Measurements from ENCODE around the gene BTG2.

Gene BTG2

DNA sequence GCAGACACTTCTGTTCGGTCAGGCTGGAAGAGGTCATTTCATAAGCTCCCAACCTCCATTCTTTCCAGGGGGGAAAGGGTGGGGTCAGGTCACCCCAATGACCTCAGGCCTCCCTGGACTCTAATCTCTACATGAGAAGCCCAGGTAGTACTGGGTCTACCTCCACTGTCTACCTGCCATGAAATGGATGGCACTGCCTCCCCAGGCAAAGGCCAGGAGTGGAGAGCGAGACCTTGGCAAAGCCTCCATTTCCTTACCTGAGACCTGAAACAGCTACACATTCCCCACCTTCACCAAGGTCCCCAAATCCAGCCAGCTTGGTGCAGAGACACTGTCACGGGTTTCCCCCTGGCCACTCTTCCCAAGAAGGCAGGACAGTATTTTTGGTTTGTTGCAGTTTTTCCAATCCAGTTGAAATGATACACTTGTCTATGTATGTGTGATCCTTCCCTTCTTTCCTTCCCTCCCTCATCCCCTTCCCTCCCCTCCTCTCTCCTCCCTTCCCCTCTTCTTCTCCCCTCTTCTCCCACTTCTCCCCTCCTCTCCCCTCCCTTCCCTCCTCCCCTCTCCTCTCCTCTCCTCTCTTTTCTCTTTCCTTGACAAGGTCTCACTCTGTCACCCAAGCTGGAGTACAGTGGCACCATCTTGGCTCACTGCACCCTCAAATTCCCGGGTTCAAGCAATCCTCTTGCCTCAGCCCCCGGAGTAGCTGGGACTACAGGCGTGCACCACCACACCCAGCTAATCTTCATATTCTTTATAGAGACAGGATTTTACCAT lies 16.1 kb downstream of the BTG2 start:
- TF ChIP-seq, protein P1, sequence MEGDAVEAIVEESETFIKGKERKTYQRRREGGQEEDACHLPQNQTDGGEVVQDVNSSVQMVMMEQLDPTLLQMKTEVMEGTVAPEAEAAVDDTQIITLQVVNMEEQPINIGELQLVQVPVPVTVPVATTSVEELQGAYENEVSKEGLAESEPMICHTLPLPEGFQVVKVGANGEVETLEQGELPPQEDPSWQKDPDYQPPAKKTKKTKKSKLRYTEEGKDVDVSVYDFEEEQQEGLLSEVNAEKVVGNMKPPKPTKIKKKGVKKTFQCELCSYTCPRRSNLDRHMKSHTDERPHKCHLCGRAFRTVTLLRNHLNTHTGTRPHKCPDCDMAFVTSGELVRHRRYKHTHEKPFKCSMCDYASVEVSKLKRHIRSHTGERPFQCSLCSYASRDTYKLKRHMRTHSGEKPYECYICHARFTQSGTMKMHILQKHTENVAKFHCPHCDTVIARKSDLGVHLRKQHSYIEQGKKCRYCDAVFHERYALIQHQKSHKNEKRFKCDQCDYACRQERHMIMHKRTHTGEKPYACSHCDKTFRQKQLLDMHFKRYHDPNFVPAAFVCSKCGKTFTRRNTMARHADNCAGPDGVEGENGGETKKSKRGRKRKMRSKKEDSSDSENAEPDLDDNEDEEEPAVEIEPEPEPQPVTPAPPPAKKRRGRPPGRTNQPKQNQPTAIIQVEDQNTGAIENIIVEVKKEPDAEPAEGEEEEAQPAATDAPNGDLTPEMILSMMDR (IDR thresholded peaks at IDR 0.05; ENCODE audit: extremely low read depth, missing control alignments), result no peak

DNA sequence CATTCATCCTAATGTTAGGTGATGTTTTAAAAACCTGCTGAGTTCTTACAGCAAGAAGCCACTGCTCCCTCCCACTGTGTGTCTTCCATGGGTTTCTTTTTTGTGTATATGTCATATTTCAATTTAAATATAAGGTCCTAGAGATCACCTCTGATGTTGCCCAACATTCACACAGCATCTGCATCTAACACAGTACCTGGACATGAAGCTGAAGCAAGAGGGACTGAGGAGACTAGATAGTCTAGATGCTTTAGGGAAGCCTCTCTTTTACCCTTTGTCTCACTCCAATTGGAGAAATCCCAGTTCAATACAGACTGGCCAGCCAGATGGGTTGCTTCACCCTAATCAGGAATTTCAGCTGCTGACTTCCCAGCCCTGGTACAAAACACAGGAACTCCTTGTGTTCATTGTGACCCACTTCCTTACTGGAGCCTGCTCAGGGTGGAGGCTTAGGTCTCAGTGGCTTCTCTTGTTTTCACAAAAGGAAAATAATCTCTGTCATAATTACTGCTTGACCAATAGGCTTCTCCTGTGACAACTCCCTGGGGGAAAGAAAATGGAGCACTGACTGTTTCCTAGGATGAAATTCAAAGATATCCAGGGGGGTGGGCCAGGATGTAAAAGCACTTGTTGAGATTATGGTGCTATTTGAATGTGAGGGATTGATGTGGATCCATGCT lies 17.3 kb downstream of the BTG2 start:
- TF ChIP-seq, protein P1 (IDR thresholded peaks at IDR 0.05; ENCODE audit: extremely low read depth, missing control alignments), result no peak
- DNase-seq (ENCODE audit: low spot score), result no peak

More for the DNA sequence above, 16.1 kb downstream of the BTG2 start:
- DNase-seq (ENCODE audit: low spot score), result no peak

DNA sequence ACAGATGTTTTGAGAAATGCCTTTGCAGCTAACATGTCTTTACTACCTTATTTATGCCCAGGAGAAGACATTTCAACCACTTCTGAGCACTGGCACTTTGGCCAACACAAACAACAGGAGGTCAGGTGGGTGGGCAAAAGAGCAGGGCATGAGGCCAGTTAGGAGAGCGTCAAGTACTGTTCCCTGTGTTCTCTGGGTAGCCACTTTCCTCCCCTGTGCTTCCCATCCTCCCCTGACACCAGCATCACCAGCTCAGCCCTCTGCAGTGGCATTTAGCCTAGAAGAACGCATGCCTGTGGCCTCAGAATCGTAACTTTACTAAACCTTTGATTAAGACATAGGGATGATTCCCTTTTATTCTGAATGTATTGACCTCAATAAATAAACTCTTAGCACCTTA lies 18.3 kb downstream of the BTG2 start:
- no peak for DNase-seq (ENCODE audit: low spot score)

DNA sequence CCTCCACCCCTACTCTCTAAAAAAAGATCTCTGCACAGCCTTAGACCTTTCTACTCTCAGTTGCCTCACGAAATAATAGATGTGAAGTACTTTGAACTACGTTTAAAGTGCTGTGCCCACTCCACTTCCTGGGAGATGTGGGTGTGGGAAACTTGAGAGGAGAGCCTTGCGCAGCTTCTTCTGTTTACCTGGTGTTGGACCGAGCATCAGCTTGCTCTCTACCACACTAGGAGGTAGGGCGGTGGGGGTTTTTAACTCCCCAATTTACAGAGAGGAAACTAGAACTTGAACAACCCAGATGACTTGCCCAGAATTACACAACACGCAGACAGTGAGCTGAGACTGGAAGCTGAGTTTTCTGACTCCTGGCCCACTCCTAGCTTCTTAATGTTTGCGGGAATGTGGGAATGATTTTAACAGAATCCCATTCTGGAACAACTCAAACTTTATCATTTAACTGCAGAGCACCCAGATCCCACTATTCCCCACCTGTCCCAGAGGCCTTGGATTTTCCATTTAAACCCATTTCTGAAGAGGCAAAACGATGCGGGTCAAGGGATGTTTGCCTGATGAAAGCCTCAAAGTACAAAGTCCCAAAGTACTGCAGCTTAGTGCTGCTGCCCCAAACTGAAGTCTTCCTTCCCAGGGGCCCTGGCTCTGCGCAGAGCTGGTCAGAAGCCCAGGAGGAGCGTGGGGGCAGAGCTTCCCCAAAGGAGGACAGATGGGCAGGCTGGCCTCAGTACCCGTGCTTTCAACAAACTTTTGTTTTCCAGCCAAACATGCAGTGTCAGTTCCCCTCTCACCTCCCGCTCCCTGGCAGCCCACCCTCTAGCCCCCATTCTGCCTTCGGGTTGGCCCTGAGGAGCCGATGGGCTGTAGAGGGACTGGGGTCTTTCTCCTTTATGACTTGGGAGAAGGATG lies 19.0 kb downstream of the BTG2 start:
- TF ChIP-seq, protein P1 (IDR thresholded peaks at IDR 0.05; ENCODE audit: extremely low read depth, missing control alignments), result no peak
- DNase-seq (ENCODE audit: low spot score), result no peak

More for the DNA sequence above, 18.3 kb downstream of the BTG2 start:
- TF ChIP-seq, protein P1 (IDR thresholded peaks at IDR 0.05; ENCODE audit: extremely low read depth, missing control alignments), result no peak

DNA sequence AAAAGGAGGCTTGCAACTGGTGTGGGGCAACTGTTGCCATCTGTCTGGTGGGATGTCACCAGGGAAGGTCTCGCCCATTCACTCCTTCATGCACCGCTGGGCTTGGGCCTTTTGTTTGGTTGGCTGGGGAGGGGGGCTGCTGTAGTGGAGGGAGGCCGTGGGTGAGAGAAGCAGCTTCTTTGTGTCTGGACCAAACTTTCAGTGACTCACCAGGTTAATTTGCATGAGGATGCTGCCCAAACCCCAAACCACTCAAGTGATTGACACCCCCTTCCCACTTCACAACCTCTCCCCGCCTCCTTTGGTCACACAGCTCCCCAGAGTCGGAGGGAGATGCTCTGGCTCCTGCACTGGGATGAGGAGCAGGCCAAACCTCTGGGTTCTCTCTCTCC lies 19.7 kb downstream of the BTG2 start:
- peak; percentile 83 for DNase-seq (ENCODE audit: low spot score)
- TF ChIP-seq, protein P1 (IDR thresholded peaks at IDR 0.05; ENCODE audit: extremely low read depth, missing control alignments), result no peak

DNA sequence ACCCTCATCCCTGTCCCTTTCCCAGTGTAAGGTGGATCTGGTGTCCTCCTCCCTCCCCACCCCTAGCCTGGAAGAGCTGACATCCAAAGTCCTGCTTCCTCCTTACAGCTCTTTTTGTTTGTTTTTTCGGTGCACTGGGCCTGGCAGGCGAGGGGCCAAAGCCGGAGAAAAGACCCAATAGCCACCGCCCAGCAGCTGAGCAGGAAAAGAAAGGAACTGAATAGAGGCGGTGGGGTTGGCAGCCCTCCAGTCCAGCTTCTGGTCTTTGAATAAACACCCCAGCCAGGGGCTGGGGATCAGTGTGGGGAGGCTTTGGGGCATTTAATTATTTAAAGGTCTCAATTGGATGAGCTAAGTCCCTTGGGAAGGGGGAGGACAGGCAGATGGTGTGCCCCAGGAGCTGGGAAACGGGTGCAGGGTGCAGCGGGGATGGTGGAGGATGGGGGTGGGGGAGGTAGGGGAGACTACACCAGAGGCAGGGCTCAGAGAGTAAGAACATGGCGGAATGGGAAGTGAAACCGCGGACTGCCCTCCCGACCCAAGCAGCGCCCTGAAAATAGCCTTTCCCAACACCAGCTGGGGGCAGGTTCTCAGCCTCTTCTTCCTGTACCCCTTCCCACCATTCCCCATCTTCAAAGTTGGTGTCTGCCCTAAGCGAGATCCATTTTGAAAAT lies 20.2 kb downstream of the BTG2 start:
- DNase-seq (ENCODE audit: low spot score), result no peak

More for the DNA sequence above, 20.2 kb downstream of the BTG2 start:
- TF ChIP-seq, protein P1 (IDR thresholded peaks at IDR 0.05; ENCODE audit: extremely low read depth, missing control alignments), result no peak

Data from GM20000 (cell line).